A673 (cell line): ENCODE data around the gene LAMA3. TPM values are rescaled to one million over a fixed set of nuclear protein-coding genes. Genes with fewer than 3 reads are reported as not detected.

Source experiments
- BruUV-seq: library from RNA; stranded (reverse); fragments of 400-500 nt; replicated peaks from 2 replicates; lab custom pipeline; 2021; lab: Mats Ljungman, UMichigan
- CTCF ChIA-PET: fragments of 300-600 bp; sonication (Branson Sonifier 250); formaldehyde crosslinking; loops from one replicate; lab custom pipeline; 2022; ENCODE audit warnings: antibody characterized with exemption; lab: Charles Lee
- POLR2A ChIA-PET: fragments of 300-600 bp; sonication (Branson Sonifier 250); formaldehyde crosslinking; loops from one replicate; lab custom pipeline; 2022; ENCODE audit warnings: antibody characterized with exemption; ENCODE audit not compliant: low non-redundant PET; lab: Charles Lee
- DNase-seq: peaks from one replicate; pipeline ENCODE4 v3.0.0-alpha.2; 2015; ENCODE audit warnings: low spot score
- H3K27ac ChIP-seq: fragments of 200-600 bp; sonication (generic); 2 replicates; pipeline ENCODE4 v1.5.1; 2016; ENCODE audit warnings: mixed run types, low read depth, mild to moderate bottlenecking, mixed read lengths, antibody characterized with exemption, low read length; ENCODE audit not compliant: poor library complexity, severe bottlenecking
- H3K27me3 ChIP-seq: fragments of 200-600 bp; sonication (generic); replicated peaks from 2 replicates; pipeline ENCODE4 v1.6.1; 2017; ENCODE audit warnings: mixed run types, low read depth, mild to moderate bottlenecking, mixed read lengths, antibody characterized with exemption, low read length; ENCODE audit not compliant: insufficient read depth, poor library complexity
- H3K36me3 ChIP-seq: fragments of 200-600 bp; sonication (generic); 2 replicates; pipeline ENCODE4 v1.6.1; 2016; ENCODE audit warnings: mixed run types, mild to moderate bottlenecking, mixed read lengths, antibody characterized with exemption, low read length; ENCODE audit not compliant: insufficient read depth, poor library complexity, severe bottlenecking
- H3K4me1 ChIP-seq: fragments of 200-600 bp; sonication (generic); 2 replicates; pipeline ENCODE4 v1.6.1; 2017; ENCODE audit warnings: mixed run types, mild to moderate bottlenecking, mixed read lengths, antibody characterized with exemption, low read length; ENCODE audit not compliant: insufficient read depth, poor library complexity, severe bottlenecking
- H3K4me3 ChIP-seq: fragments of 200-600 bp; sonication (generic); 2 replicates; pipeline ENCODE4 v1.5.1; 2016; ENCODE audit warnings: low read depth, mixed run types, mild to moderate bottlenecking, mixed read lengths, low read length; ENCODE audit not compliant: poor library complexity, severe bottlenecking
- H3K9me3 ChIP-seq: fragments of 200-600 bp; sonication (generic); 2 replicates; pipeline ENCODE4 v1.6.1; 2016; ENCODE audit warnings: mixed run types, low read depth, mild to moderate bottlenecking, mixed read lengths, antibody characterized with exemption, low read length; ENCODE audit not compliant: poor library complexity, severe bottlenecking
- EZH2 ChIP-seq: fragments of 200-600 bp; sonication (generic); IDR thresholded peaks from 2 replicates; pipeline ENCODE4 v1.6.1; 2017; ENCODE audit warnings: borderline replicate concordance, low read depth, mild to moderate bottlenecking, mixed read lengths, antibody characterized with exemption, low read length; ENCODE audit not compliant: poor library complexity, severe bottlenecking
- intact Hi-C: fragments of 100-400 bp; cut with micrococcal nuclease; formaldehyde crosslinking; loops from one replicate; pipeline ENCODE4 v1.10.0; 2022; ENCODE audit not compliant: unreplicated experiment
- total RNA-seq: library from RNA; stranded (reverse); gene quantifications from 2 replicates; pipeline ENCODE4 v1.2.3, GENCODE V29; 2021
- TF ChIP-seq, protein P1 (sequence below): fragments of 300-800, 200-600 bp; sonication (generic); conservative IDR thresholded peaks from 2 replicates; pipeline ENCODE4 v1.5.1; 2017; ENCODE audit warnings: low read depth, mild to moderate bottlenecking, antibody characterized with exemption, low read length, moderate library complexity, mixed read lengths

Gene LAMA3
- total RNA-seq, 1 experiment from 2014 or later = 2.7 TPM

DNA sequence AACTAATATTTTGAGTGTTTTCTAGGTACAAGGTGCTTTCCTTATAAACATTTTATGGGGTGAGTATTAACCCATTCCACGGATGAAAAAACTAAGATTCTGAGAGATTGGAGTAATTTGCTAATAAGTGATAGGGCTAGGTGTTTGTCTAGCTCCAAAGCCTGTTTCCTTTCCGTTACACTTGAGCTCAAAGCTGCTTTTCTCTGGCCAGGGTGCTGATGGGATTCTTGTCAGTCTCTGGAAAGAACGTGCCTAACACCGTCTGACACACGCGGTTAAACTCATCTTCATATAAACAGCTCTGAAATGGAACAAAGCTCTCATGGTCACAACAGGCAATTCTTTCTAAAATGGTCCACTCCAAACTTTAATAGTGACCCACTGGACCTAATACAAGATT is 24.6 kb upstream of the LAMA3 start:
- H3K27ac ChIP-seq = no peak overlapping the region
- H3K27me3 ChIP-seq = peaks cover 12% of the 10 kb centered on the region
- intact Hi-C loops = no loop called here
- peaks cover 15% of the 10 kb centered on the region for H3K4me1 ChIP-seq
- POLR2A ChIA-PET = no interaction called here
- no peak for TF ChIP-seq EZH2
- TF ChIP-seq, protein P1, sequence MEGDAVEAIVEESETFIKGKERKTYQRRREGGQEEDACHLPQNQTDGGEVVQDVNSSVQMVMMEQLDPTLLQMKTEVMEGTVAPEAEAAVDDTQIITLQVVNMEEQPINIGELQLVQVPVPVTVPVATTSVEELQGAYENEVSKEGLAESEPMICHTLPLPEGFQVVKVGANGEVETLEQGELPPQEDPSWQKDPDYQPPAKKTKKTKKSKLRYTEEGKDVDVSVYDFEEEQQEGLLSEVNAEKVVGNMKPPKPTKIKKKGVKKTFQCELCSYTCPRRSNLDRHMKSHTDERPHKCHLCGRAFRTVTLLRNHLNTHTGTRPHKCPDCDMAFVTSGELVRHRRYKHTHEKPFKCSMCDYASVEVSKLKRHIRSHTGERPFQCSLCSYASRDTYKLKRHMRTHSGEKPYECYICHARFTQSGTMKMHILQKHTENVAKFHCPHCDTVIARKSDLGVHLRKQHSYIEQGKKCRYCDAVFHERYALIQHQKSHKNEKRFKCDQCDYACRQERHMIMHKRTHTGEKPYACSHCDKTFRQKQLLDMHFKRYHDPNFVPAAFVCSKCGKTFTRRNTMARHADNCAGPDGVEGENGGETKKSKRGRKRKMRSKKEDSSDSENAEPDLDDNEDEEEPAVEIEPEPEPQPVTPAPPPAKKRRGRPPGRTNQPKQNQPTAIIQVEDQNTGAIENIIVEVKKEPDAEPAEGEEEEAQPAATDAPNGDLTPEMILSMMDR = no peak
- BruUV-seq = no TSS peak
- H3K9me3 ChIP-seq = no peaks in the 10 kb centered on the region
- DNase-seq = no peak
- no peaks in the 10 kb centered on the region for H3K36me3 ChIP-seq
- no peak overlapping the region for H3K4me3 ChIP-seq
- CTCF ChIA-PET = no interaction called here

DNA sequence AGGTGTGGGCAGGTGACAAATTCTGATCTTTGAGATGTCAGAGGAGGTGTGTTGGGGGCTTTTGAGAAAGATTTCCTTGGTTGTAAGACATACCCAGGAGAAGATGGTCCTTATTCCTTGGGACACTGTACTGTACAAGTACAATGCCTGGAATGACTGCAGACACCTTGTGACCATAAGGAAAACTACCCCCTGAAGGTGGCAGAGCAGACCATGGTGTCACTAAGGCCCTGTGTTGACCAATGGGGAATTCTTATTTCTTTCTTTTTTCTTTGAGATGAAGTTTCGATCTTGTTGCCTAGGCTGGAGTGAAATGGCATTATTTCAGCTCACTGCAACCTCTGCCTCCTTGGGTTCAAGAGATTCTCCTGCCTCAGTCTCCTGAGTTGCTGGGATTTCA is 22.1 kb upstream of the LAMA3 start:
- no peak for DNase-seq
- Histone ChIP-seq H3K27me3 (peaks cover 2% of the 10 kb centered on the region), H3K4me3 (no peak overlapping the region), H3K4me1 (peaks cover 39% of the 10 kb centered on the region), H3K9me3 (no peaks in the 10 kb centered on the region), H3K27ac (no peak overlapping the region), H3K36me3 (no peaks in the 10 kb centered on the region)
- intact Hi-C loops = no loop called here
- no peak for TF ChIP-seq EZH2
- TF ChIP-seq, protein P1 = no peak
- no TSS peak for BruUV-seq
- POLR2A ChIA-PET = no interaction called here
- CTCF ChIA-PET = no interaction called here

DNA sequence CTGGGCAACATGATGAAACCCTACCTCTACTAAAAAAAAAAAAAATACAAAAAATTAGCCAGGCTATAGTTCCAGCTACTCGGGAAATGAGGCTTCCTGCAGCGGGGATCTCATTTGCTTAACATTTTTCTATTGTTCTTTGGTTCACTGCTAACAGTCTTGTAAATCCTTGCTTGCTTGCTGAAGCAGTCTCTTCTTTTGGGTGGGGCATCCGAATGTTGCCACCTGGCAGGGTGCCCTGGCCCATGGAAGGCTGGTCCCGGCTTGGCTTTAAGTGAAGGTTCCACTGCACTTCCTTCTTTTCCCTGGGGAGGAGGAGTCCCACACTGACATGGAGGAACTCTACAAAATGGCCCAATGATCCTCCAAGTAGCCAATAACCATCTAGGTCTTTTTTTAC is 20.5 kb upstream of the LAMA3 start:
- H3K27ac ChIP-seq = peak overlapping the region; percentile 43
- H3K36me3 ChIP-seq = no peaks in the 10 kb centered on the region
- H3K4me1 ChIP-seq = peaks cover 41% of the 10 kb centered on the region
- ChIA-PET CTCF (no interaction called here), POLR2A (no interaction called here)
- TF ChIP-seq, protein P1 = no peak
- peak; percentile 79 for DNase-seq
- H3K9me3 ChIP-seq = no peaks in the 10 kb centered on the region
- H3K4me3 ChIP-seq = no peak overlapping the region
- BruUV-seq = no TSS peak
- intact Hi-C loops = no loop called here
- H3K27me3 ChIP-seq = no peaks in the 10 kb centered on the region
